HL-60 (cell line): Measurements from ENCODE around the gene RASSF1.

ENCODE experiments used
- POLR2AphosphoS5 ChIP-seq: IDR thresholded peaks from 2 replicates; pipeline ENCODE4 v1.6.1; 2012; ENCODE audit warnings: low read depth
- TF ChIP-seq, protein P1 (sequence below): IDR thresholded peaks from one replicate; pipeline ENCODE4 v1.5.1; 2011; ENCODE audit warnings: low read length, control low read depth, inconsistent platforms; ENCODE audit not compliant: insufficient read depth
- TF ChIP-seq, protein P2 (sequence below): IDR thresholded peaks from 2 replicates; pipeline ENCODE4 v1.6.1; 2012; ENCODE audit warnings: low read depth; ENCODE audit not compliant: insufficient replicate concordance

- TF ChIP-seq, protein P1, sequence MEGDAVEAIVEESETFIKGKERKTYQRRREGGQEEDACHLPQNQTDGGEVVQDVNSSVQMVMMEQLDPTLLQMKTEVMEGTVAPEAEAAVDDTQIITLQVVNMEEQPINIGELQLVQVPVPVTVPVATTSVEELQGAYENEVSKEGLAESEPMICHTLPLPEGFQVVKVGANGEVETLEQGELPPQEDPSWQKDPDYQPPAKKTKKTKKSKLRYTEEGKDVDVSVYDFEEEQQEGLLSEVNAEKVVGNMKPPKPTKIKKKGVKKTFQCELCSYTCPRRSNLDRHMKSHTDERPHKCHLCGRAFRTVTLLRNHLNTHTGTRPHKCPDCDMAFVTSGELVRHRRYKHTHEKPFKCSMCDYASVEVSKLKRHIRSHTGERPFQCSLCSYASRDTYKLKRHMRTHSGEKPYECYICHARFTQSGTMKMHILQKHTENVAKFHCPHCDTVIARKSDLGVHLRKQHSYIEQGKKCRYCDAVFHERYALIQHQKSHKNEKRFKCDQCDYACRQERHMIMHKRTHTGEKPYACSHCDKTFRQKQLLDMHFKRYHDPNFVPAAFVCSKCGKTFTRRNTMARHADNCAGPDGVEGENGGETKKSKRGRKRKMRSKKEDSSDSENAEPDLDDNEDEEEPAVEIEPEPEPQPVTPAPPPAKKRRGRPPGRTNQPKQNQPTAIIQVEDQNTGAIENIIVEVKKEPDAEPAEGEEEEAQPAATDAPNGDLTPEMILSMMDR = no peak
- TF ChIP-seq, protein P2, sequence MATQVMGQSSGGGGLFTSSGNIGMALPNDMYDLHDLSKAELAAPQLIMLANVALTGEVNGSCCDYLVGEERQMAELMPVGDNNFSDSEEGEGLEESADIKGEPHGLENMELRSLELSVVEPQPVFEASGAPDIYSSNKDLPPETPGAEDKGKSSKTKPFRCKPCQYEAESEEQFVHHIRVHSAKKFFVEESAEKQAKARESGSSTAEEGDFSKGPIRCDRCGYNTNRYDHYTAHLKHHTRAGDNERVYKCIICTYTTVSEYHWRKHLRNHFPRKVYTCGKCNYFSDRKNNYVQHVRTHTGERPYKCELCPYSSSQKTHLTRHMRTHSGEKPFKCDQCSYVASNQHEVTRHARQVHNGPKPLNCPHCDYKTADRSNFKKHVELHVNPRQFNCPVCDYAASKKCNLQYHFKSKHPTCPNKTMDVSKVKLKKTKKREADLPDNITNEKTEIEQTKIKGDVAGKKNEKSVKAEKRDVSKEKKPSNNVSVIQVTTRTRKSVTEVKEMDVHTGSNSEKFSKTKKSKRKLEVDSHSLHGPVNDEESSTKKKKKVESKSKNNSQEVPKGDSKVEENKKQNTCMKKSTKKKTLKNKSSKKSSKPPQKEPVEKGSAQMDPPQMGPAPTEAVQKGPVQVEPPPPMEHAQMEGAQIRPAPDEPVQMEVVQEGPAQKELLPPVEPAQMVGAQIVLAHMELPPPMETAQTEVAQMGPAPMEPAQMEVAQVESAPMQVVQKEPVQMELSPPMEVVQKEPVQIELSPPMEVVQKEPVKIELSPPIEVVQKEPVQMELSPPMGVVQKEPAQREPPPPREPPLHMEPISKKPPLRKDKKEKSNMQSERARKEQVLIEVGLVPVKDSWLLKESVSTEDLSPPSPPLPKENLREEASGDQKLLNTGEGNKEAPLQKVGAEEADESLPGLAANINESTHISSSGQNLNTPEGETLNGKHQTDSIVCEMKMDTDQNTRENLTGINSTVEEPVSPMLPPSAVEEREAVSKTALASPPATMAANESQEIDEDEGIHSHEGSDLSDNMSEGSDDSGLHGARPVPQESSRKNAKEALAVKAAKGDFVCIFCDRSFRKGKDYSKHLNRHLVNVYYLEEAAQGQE = no peak
- 0 out of 2 replicates have a peak, but pooled peaks have one; percentile 40 for TF ChIP-seq POLR2AphosphoS5
Observed at GRCh38 chr3:50353245-50354004, 12.8 kb upstream of the RASSF1 start.
